HFF-Myc (cell line): ENCODE results near the gene LPIN2.

ENCODE experiments used
- DNase-seq: peaks from one replicate; pipeline ENCODE4 v3.0.0-alpha.2; 2011; ENCODE audit warnings: low read depth; ENCODE audit errors: extremely low read depth
- H3K4me3 ChIP-seq: replicated peaks from 2 replicates; pipeline ENCODE4 v1.5.1; 2011; ENCODE audit warnings: low read depth, mild to moderate bottlenecking, control low read depth, low read length
- TF ChIP-seq, protein P1 (sequence below): IDR thresholded peaks from 2 replicates; pipeline ENCODE4 v1.5.1; 2012; ENCODE audit warnings: mild to moderate bottlenecking, low read depth, low read length, control low read depth; ENCODE audit errors: missing control alignments

Gene LPIN2

GRCh38 chr18:2994020-2994589 lies 18.8 kb downstream of the LPIN2 start:
- no peak overlapping the region for H3K4me3 ChIP-seq
- TF ChIP-seq, protein P1, sequence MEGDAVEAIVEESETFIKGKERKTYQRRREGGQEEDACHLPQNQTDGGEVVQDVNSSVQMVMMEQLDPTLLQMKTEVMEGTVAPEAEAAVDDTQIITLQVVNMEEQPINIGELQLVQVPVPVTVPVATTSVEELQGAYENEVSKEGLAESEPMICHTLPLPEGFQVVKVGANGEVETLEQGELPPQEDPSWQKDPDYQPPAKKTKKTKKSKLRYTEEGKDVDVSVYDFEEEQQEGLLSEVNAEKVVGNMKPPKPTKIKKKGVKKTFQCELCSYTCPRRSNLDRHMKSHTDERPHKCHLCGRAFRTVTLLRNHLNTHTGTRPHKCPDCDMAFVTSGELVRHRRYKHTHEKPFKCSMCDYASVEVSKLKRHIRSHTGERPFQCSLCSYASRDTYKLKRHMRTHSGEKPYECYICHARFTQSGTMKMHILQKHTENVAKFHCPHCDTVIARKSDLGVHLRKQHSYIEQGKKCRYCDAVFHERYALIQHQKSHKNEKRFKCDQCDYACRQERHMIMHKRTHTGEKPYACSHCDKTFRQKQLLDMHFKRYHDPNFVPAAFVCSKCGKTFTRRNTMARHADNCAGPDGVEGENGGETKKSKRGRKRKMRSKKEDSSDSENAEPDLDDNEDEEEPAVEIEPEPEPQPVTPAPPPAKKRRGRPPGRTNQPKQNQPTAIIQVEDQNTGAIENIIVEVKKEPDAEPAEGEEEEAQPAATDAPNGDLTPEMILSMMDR: no peak

GRCh38 chr18:2992995-2993877 lies 19.7 kb downstream of the LPIN2 start:
- no peak overlapping the region for H3K4me3 ChIP-seq

More at GRCh38 chr18:2994020-2994589, 18.8 kb downstream of the LPIN2 start:
- no peak for DNase-seq

GRCh38 chr18:2990956-2991640 lies 21.8 kb downstream of the LPIN2 start:
- no peak for DNase-seq
- TF ChIP-seq, protein P1: no peak
- H3K4me3 ChIP-seq: no peak overlapping the region

More at GRCh38 chr18:2992995-2993877, 19.7 kb downstream of the LPIN2 start:
- DNase-seq: no peak
- TF ChIP-seq, protein P1: no peak

DNA sequence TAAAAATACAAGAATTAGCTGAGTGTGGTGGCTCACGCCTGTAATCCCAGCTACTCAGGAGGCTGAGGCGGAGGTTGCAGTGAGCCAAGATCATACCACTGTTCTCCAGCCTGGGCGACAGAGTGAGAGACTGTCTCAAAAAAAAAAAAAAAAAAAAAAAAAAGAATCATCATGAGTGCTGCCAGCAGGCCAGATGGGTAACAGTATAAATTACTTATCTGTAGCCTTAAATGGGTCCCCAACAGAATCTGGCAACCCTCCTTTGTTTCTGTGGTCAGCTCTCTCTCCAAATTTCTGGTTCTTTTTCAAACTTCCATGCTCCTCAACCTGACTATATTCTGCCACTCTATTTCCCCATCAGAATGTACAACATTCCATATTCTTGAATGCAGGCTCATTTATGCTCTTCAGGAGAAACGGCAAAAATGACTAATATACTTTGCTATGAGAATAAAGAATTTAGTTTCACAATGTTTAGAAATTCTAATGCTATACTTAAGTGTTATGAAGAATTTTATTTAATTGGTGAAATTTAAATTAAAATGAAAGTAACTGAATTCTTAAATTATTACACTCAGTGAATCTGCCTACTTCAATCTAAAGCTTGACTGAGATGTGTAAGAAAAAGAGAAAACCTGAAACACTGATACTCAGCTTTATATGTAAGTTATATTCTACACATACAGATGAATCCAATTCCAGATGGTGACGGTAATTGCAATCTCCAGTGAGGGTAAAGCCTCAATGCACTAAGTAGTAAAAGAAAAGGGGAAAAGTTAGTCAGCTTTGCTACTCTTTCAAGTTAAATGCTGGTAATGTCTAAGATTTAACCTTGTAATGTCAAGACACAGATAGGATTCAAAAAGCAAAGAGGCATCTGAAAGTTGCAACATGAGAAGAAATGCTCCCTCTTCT lies 24.8 kb downstream of the LPIN2 start:
- TF ChIP-seq, protein P1: no peak
- no peak for DNase-seq
- no peak overlapping the region for H3K4me3 ChIP-seq

- DNase-seq: no peak
- TF ChIP-seq, protein P1: no peak
- H3K4me3 ChIP-seq: no peak overlapping the region
These were observed 26.6 kb downstream of the LPIN2 start for GRCh38 chr18:2986150-2986865.

- H3K4me3 ChIP-seq: no peak overlapping the region
- TF ChIP-seq, protein P1: peak; percentile 35
- DNase-seq: no peak
These were observed 27.3 kb downstream of the LPIN2 start for GRCh38 chr18:2985628-2986027.
